Chondrocyte (in vitro differentiated cells): ENCODE data around the gene ABHD17C. TPM values are rescaled to one million over a fixed set of nuclear protein-coding genes. Genes with fewer than 3 reads are reported as not detected.

Source experiments
- DNase-seq: peaks from one replicate; pipeline ENCODE4 v3.0.0; 2021; ENCODE audit warnings: mixed read lengths, low spot score
- H3K27ac Mint-ChIP-seq: one replicate; pipeline ENCODE4 v1.8.0; 2021; ENCODE audit warnings: mild to moderate bottlenecking, moderate library complexity, mixed read lengths; ENCODE audit not compliant: unreplicated experiment
- H3K27me3 Mint-ChIP-seq: 2 replicates; pipeline ENCODE4 v1.8.0; 2021; ENCODE audit warnings: low read depth, mixed read lengths
- H3K36me3 Mint-ChIP-seq: 2 replicates; pipeline ENCODE4 v1.8.0; 2021; ENCODE audit warnings: low read depth, mixed read lengths
- H3K4me1 Mint-ChIP-seq: 2 replicates; pipeline ENCODE4 v1.8.0; 2021; ENCODE audit warnings: low read depth, mild to moderate bottlenecking, mixed read lengths
- H3K4me3 Mint-ChIP-seq: one replicate; pipeline ENCODE4 v1.8.0; 2021; ENCODE audit warnings: mild to moderate bottlenecking, moderate library complexity, mixed read lengths; ENCODE audit not compliant: unreplicated experiment
- H3K9me3 Mint-ChIP-seq: 2 replicates; pipeline ENCODE4 v1.8.0; 2021; ENCODE audit warnings: low read depth, mixed read lengths
- total RNA-seq: library from RNA; stranded (reverse); gene quantifications from 3 replicates; pipeline ENCODE4 v1.2.1, GENCODE V29; 2021
- TF ChIP-seq, protein P1 (sequence below): fragments of 200-600 bp; sonication (generic); IDR thresholded peaks from 2 replicates; pipeline ENCODE4 v1.5.0; 2021; ENCODE audit warnings: antibody characterized with exemption, mild to moderate bottlenecking, moderate library complexity

Gene ABHD17C
- total RNA-seq, 1 donor from 2014 or later = 8.0 TPM

DNA sequence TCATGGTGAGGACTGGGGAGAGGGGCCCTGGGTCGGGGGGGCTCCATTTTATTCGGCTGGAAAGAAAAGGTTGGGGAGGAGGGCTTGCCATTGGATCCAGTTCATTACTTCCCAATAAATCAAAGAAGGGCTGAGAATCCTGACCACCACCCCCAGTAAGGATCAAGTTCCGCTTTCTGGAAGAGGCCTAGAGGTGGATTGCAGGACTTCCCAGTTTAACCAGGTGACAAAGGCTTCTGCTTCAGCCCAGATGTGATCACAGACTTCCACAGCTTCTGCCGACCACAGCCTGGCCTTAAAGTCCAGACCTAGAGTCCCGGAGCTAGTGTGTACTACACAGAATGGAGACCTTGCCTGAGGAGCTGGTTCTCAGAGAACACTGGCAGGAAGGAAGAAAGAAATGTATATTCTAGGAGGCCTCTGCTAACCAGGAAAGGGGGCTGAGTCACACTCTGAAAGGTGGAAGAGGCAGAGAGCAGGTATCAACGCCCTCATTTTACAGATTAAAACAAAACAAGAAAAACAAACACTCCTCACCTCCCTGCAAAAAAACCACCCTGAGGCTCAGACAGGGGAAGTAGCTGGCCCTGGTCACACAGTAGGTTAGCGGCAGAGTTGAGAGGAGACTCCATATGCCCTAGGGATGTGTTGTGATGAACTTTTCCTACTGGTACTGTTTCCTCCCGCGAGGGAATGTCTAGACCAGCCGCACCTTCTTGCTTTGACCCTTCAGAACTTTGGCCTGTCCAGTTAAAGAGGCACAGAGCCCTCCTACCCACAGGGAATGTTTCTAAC is 82.9 kb downstream of the ABHD17C start:
- no peak overlapping the region for H3K4me3 Mint-ChIP-seq
- no peaks in the 10 kb centered on the region for H3K9me3 Mint-ChIP-seq
- TF ChIP-seq, protein P1, sequence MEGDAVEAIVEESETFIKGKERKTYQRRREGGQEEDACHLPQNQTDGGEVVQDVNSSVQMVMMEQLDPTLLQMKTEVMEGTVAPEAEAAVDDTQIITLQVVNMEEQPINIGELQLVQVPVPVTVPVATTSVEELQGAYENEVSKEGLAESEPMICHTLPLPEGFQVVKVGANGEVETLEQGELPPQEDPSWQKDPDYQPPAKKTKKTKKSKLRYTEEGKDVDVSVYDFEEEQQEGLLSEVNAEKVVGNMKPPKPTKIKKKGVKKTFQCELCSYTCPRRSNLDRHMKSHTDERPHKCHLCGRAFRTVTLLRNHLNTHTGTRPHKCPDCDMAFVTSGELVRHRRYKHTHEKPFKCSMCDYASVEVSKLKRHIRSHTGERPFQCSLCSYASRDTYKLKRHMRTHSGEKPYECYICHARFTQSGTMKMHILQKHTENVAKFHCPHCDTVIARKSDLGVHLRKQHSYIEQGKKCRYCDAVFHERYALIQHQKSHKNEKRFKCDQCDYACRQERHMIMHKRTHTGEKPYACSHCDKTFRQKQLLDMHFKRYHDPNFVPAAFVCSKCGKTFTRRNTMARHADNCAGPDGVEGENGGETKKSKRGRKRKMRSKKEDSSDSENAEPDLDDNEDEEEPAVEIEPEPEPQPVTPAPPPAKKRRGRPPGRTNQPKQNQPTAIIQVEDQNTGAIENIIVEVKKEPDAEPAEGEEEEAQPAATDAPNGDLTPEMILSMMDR = no peak
- H3K27me3 Mint-ChIP-seq = no peaks in the 10 kb centered on the region
- H3K4me1 Mint-ChIP-seq = peaks cover 74% of the 10 kb centered on the region
- peak overlapping the region; percentile 82 for H3K27ac Mint-ChIP-seq
- no peak for DNase-seq
- H3K36me3 Mint-ChIP-seq = peaks cover 6% of the 10 kb centered on the region

DNA sequence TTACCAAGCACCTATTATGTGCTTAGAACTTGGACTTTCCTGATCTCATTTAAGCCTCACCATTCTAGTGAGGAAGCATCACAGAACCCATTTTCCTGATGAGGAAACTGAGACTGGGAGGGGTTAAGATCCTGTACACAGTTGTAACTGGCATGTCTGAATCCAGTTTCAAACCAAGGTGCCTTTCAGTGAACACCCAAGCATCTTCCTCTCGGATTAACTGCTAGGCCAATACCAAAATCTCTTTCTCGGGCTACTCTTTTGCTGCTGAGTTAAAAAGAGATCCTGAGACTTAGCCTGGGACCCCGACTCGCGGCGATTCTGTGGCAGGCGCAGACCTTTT is 83.5 kb downstream of the ABHD17C start:
- Mint-ChIP-seq H3K27ac (no peak overlapping the region), H3K36me3 (peaks cover 8% of the 10 kb centered on the region), H3K4me1 (peaks cover 77% of the 10 kb centered on the region), H3K9me3 (no peaks in the 10 kb centered on the region), H3K4me3 (peak overlapping the region; percentile 33), H3K27me3 (no peaks in the 10 kb centered on the region)
- DNase-seq = no peak
- TF ChIP-seq, protein P1 = no peak

DNA sequence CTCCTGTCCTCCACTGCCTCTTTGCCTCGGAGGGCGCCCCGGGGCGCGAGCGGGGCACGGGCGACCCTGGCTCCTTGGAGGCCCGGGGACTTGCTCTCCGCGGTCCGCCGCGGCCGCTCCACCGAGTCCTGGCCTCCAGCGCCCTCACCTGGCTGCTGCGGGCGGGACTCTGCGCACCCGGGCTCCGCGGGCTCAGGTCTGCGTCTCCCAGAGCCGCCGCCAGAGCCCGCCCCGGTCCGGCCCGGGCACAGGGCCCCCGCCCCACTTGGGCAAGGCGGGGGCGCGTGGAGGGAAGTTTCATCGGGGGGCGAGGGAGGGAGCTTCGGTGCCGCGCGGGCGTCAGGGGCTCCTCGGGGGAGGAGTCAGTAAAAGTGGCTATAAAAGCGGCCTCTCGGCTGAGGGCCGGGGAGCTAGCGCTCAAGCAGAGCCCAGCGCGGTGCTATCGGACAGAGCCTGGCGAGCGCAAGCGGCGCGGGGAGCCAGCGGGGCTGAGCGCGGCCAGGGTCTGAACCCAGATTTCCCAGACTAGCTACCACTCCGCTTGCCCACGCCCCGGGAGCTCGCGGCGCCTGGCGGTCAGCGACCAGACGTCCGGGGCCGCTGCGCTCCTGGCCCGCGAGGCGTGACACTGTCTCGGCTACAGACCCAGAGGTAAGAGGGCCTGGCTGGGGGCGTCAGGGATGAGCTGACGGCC is 84.0 kb downstream of the ABHD17C start, which contains the start of gene CEMIP:
Gene CEMIP (plus strand): TSS at position 407 of the 694 bp plus-strand sequence. CDS start 94,510 bp downstream, outside the sequence.
- Mint-ChIP-seq H3K36me3 (peaks cover 9% of the 10 kb centered on the region), H3K4me3 (peak within 1 kb of the TSS; percentile 93), H3K9me3 (no peaks in the 10 kb centered on the region), H3K27me3 (no peaks in the 10 kb centered on the region), H3K4me1 (peaks cover 78% of the 10 kb centered on the region), H3K27ac (peak within 1 kb of the TSS; percentile 82)
- TF ChIP-seq, protein P1 = peak; percentile 98
- peak; percentile 96 for DNase-seq

DNA sequence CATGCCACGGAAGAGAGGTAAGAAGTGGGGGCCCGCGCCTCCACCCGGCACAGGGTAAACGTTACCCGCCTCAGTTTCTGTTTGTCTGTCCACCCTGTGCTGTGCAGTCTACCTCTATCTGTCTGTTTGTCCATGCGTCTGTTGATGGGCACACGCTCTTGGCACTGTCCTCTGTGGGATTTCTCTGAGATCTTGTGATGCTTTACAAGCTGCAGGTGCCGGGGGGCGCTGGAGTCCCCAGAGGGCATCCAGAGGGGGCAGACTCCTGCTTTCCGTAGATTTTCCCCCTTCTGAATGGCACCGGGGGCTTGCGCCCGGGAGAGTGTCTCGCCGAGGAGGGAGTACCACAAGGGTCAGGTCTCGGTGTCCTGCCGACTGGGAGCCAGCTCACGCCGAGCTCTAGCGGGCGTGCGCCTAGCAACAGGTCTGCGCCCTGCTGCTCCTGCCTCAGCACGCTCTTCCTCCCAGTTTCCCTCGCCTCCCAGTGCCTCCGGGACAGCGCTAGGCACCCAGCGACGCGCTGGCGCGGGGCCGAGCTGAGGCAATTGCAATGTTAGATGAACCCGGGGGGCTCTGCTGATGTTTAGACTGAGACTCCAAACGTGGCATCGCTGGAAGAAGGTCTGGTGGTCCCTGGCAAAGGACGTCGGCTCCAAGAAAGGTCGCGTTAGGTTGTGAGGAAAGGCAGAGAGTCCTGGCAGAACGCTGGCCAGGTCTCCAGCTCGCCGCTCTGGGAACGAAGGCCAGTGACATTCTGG is 84.7 kb downstream of the ABHD17C start:
- Mint-ChIP-seq H3K27ac (peak overlapping the region; percentile 39), H3K9me3 (no peaks in the 10 kb centered on the region), H3K4me1 (peaks cover 81% of the 10 kb centered on the region), H3K27me3 (no peaks in the 10 kb centered on the region), H3K4me3 (peak overlapping the region; percentile 93), H3K36me3 (peaks cover 11% of the 10 kb centered on the region)
- no peak for DNase-seq
- TF ChIP-seq, protein P1 = no peak
